Body of pancreas (tissue), 4 donors: Measurements from ENCODE around the gene SAMD9L. TPM values are rescaled to one million over a fixed set of nuclear protein-coding genes. Genes with fewer than 3 reads are reported as not detected.

Experiments
- ATAC-seq: fragments of 150-250 bp; one replicate; pipeline ENCODE4 v1.9.1; 2016
- DNase-seq, 4 donors: peaks; one replicate each; pipeline ENCODE4 v3.0.0-alpha.2; 2019
- H3K27ac ChIP-seq, 4 donors: fragments of 200-600 bp; sonication (generic); 1 replicate in 3 of 4; 2 replicates in 1 of 4; pipeline versions ENCODE4 v1.5.1 to v1.6.1; 2016 to 2019; ENCODE audit warnings: mild to moderate bottlenecking in 1 of 4, mixed read lengths in 1 of 4, moderate library complexity in 1 of 4
- H3K27me3 ChIP-seq, 2 donors: fragments of 200-600 bp; sonication (generic); one replicate each; pipeline ENCODE4 v1.6.0; 2016; ENCODE audit warnings: mild to moderate bottlenecking in 1 of 2
- H3K36me3 ChIP-seq, 2 donors: fragments of 200-600 bp; sonication (generic); replicated peaks in 1 of 2; 2 replicates each; pipeline ENCODE4 v1.5.1; 2016; ENCODE audit warnings: low read depth in 2 of 2; ENCODE audit not compliant: insufficient read depth in 1 of 2
- H3K4me1 ChIP-seq: fragments of 200-600 bp; sonication (generic); one replicate; pipeline ENCODE4 v1.6.0; 2016
- H3K4me3 ChIP-seq, 2 donors: fragments of 200-600 bp; sonication (generic); 1 replicate in 1 of 2; 2 replicates in 1 of 2; pipeline ENCODE4 v1.5.1; 2016 to 2019
- H3K9me3 ChIP-seq, 3 donors: fragments of 200-600 bp; sonication (generic); 1 replicate in 2 of 3; 2 replicates in 1 of 3; pipeline ENCODE4 v1.5.1; 2016
- CTCF ChIP-seq, 7 experiments: fragments of 450-650 bp in 4 of 7; fragments of 200-600 bp in 3 of 7; sonication (generic) in 3 of 7; IDR thresholded peaks; one replicate each; pipeline ENCODE4 v1.5.1; 2016 to 2019; ENCODE audit warnings: antibody characterized with exemption in 7 of 7
- POLR2A ChIP-seq, 3 donors: fragments of 450-650 bp; IDR thresholded peaks; one replicate each; pipeline ENCODE4 v1.6.1; 2016; ENCODE audit warnings: antibody characterized with exemption in 3 of 3, mild to moderate bottlenecking in 2 of 3
- WGBS, 2 donors: methylation state at CpG; one replicate each; pipeline ENCODE4 v1.1.5; 2017; 5-methylcytosine and 5-hydroxymethylcytosine counted together
- intact Hi-C: fragments of 100-400 bp; cut with DNase I; formaldehyde crosslinking; loops from one replicate; pipeline ENCODE4 v1.15.1; 2023
- total RNA-seq, 2 donors: library from RNA; depleted of rRNA; stranded (reverse); fragments of >200 nt; gene quantifications; one replicate each; pipeline ENCODE4 v1.1.0, GENCODE V29; 2016

SAMD9L gene
- total RNA-seq, 2 donors from 2014 or later, result 5.4 to 6.6 TPM

- no peaks in the 10 kb centered on the region for H3K9me3 ChIP-seq
- H3K27ac ChIP-seq, result no peak overlapping the region
- no peaks in the 10 kb centered on the region for H3K4me1 ChIP-seq
- H3K36me3 ChIP-seq, result no peaks in the 10 kb centered on the region
- DNase-seq (no peak), ATAC-seq (no peak)
- no peaks in the 10 kb centered on the region for H3K27me3 ChIP-seq
- intact Hi-C loops, result no loop called here
- TF ChIP-seq POLR2A (IDR thresholded peaks at IDR 0.05) (no peak), CTCF (IDR thresholded peaks at IDR 0.05) (no peak)
- no peak overlapping the region for H3K4me3 ChIP-seq
- WGBS, 2 donors, result 28 to 31% methylated on average over 1 of the region's 1 CpG
These were observed 37.3 kb upstream of the SAMD9L start for GRCh38 chr7:93185303-93186027.

GRCh38 chr7:93179173-93179572, 31.0 kb upstream of the SAMD9L start:
- ATAC-seq (no peak), DNase-seq (no peak)
- H3K4me1 ChIP-seq, result no peaks in the 10 kb centered on the region
- H3K27ac ChIP-seq, result no peak overlapping the region
- intact Hi-C loops, result no loop called here
- H3K9me3 ChIP-seq, result no peaks in the 10 kb centered on the region
- TF ChIP-seq POLR2A (IDR thresholded peaks at IDR 0.05), result no peak
- no peak for TF ChIP-seq CTCF (IDR thresholded peaks at IDR 0.05)
- H3K27me3 ChIP-seq, result no peaks in the 10 kb centered on the region
- no peak overlapping the region for H3K4me3 ChIP-seq
- H3K36me3 ChIP-seq, result no peaks in the 10 kb centered on the region

GRCh38 chr7:93178213-93178612, 30.0 kb upstream of the SAMD9L start:
- no peak for ATAC-seq
- intact Hi-C loops, result no loop called here
- TF ChIP-seq POLR2A (IDR thresholded peaks at IDR 0.05), result no peak
- TF ChIP-seq CTCF (IDR thresholded peaks at IDR 0.05), result peak in 3 of 7 experiments; percentile 12 to 26 (median 14)

GRCh38 chr7:93176992-93177580, 28.9 kb upstream of the SAMD9L start:
- no peak for TF ChIP-seq CTCF (IDR thresholded peaks at IDR 0.05)
- TF ChIP-seq POLR2A (IDR thresholded peaks at IDR 0.05), result no peak
- Histone ChIP-seq H3K4me1 (no peaks in the 10 kb centered on the region), H3K9me3 (peaks cover 0 to 2% (median 0%) of the 10 kb centered on the region in 3 donors), H3K27me3 (no peaks in the 10 kb centered on the region), H3K4me3 (no peak overlapping the region), H3K27ac (no peak overlapping the region), H3K36me3 (no peaks in the 10 kb centered on the region)
- 28 to 43% methylated on average over 2 of the region's 2 CpGs for WGBS, 2 donors
- DNase-seq (no peak), ATAC-seq (no peak)
- intact Hi-C loops, result no loop called here

More at GRCh38 chr7:93178213-93178612, 30.0 kb upstream of the SAMD9L start:
- Histone ChIP-seq H3K27me3 (no peaks in the 10 kb centered on the region), H3K27ac (no peak overlapping the region), H3K36me3 (no peaks in the 10 kb centered on the region), H3K4me3 (no peak overlapping the region), H3K4me1 (no peaks in the 10 kb centered on the region), H3K9me3 (no peaks in the 10 kb centered on the region)
- 6 to 11% methylated on average over 3 of the region's 3 CpGs for WGBS, 2 donors
- DNase-seq, result no peak

GRCh38 chr7:93175219-93175618, 27.0 kb upstream of the SAMD9L start:
- no peak for TF ChIP-seq POLR2A (IDR thresholded peaks at IDR 0.05)
- TF ChIP-seq CTCF (IDR thresholded peaks at IDR 0.05), result no peak
- ATAC-seq (no peak), DNase-seq (no peak)
- Histone ChIP-seq H3K27me3 (no peaks in the 10 kb centered on the region), H3K36me3 (no peaks in the 10 kb centered on the region), H3K4me1 (no peaks in the 10 kb centered on the region), H3K9me3 (peaks cover 0 to 20% (median 0%) of the 10 kb centered on the region in 3 donors), H3K27ac (no peak overlapping the region), H3K4me3 (no peak overlapping the region)
- 91 to 92% methylated on average over 2 of the region's 2 CpGs for WGBS, 2 donors
- intact Hi-C loops, result no loop called here
